ENCODE measurements around the gene CRY2. TPM values are rescaled to one million over a fixed set of nuclear protein-coding genes. Genes with fewer than 3 reads are reported as not detected.
A peak's percentile ranks its signal among the peaks of the same experiment; 100 is the strongest.
"Not testable (repeated sequence)": the region's sequence is repeated elsewhere in the genome, so short reads cannot be mapped to it uniquely, and the experiment has no call there.

The CRY2 gene
- total RNA-seq: 46.5 TPM

- peak; percentile 99 for DNase-seq
Measured at GRCh38 chr11:45846974-45847910, at the start of gene CRY2. TSS of gene CRY2 (plus strand) at chr11:45847475. CDS start at chr11:45847491, 16 bp downstream.

- no peak for DNase-seq
Measured at GRCh38 chr11:45798793-45799441, 48.4 kb upstream of the CRY2 start.

- no peak for DNase-seq
Measured at GRCh38 chr11:45799562-45799961, 47.7 kb upstream of the CRY2 start.

- no peak for DNase-seq
Measured at GRCh38 chr11:45800261-45800660, 47.0 kb upstream of the CRY2 start.

- no peak for DNase-seq
Measured at GRCh38 chr11:45801723-45802315, 45.5 kb upstream of the CRY2 start.

- DNase-seq: no peak
Measured at GRCh38 chr11:45802531-45803317, 44.6 kb upstream of the CRY2 start.

GRCh38 chr11:45803971-45804760 lies 43.1 kb upstream of the CRY2 start:
- peak; percentile 30 for DNase-seq

GRCh38 chr11:45804761-45805304 lies 42.4 kb upstream of the CRY2 start, which contains the start of gene SLC35C1:
TSS of gene SLC35C1 (plus strand) at chr11:45805149. CDS start at chr11:45805802, 653 bp downstream.
- DNase-seq: peak; percentile 93

- DNase-seq: no peak
Measured at GRCh38 chr11:45805305-45806071, 41.8 kb upstream of the CRY2 start.

- no peak for DNase-seq
Measured at GRCh38 chr11:45806072-45806933, 41.0 kb upstream of the CRY2 start.

GRCh38 chr11:45806937-45807791 lies 40.1 kb upstream of the CRY2 start:
- DNase-seq: no peak

GRCh38 chr11:45807792-45808238 lies 39.5 kb upstream of the CRY2 start:
- no peak for DNase-seq

- DNase-seq: not testable (repeated sequence)
Measured at GRCh38 chr11:45808427-45808826, 38.8 kb upstream of the CRY2 start.

GRCh38 chr11:45809456-45810395 lies 37.5 kb upstream of the CRY2 start:
- no peak for DNase-seq

- DNase-seq: no peak
Measured at GRCh38 chr11:45810431-45811108, 36.7 kb upstream of the CRY2 start.

GRCh38 chr11:45811109-45811435 lies 36.2 kb upstream of the CRY2 start:
- no peak for DNase-seq

Measured in occipital lobe (tissue), 2 donors.